ENCODE results near the gene ALKBH5. TPM values are rescaled to one million over a fixed set of nuclear protein-coding genes. Genes with fewer than 3 reads are reported as not detected.

Gene ALKBH5
- total RNA-seq, 1 experiment from 2014 or later: 97.8 TPM

DNA sequence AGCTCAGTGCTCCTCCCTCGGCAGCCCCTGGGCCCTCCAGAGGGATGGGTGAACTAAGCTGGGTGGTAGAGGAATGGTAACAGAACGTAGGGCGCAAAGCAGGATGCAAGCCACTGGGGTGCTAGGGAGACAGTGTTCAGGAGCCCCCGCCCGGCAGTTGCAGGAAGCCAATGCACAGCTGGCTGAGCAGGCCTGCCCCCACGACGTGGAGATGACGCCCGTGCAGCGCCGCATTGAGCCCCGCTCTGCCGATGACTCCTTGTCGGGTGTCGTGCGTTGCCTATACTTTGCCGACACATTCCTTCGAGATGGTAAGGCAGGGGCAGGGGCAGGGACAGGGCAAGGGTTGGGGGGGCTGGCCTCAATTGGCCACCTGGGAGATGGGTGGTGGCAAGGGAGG, 54.7 kb downstream of the ALKBH5 start (continued):
- TF ChIP-seq, protein P1, sequence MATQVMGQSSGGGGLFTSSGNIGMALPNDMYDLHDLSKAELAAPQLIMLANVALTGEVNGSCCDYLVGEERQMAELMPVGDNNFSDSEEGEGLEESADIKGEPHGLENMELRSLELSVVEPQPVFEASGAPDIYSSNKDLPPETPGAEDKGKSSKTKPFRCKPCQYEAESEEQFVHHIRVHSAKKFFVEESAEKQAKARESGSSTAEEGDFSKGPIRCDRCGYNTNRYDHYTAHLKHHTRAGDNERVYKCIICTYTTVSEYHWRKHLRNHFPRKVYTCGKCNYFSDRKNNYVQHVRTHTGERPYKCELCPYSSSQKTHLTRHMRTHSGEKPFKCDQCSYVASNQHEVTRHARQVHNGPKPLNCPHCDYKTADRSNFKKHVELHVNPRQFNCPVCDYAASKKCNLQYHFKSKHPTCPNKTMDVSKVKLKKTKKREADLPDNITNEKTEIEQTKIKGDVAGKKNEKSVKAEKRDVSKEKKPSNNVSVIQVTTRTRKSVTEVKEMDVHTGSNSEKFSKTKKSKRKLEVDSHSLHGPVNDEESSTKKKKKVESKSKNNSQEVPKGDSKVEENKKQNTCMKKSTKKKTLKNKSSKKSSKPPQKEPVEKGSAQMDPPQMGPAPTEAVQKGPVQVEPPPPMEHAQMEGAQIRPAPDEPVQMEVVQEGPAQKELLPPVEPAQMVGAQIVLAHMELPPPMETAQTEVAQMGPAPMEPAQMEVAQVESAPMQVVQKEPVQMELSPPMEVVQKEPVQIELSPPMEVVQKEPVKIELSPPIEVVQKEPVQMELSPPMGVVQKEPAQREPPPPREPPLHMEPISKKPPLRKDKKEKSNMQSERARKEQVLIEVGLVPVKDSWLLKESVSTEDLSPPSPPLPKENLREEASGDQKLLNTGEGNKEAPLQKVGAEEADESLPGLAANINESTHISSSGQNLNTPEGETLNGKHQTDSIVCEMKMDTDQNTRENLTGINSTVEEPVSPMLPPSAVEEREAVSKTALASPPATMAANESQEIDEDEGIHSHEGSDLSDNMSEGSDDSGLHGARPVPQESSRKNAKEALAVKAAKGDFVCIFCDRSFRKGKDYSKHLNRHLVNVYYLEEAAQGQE (IDR thresholded peaks at IDR 0.05; ENCODE audit: low read depth): no peak
- TF ChIP-seq SRF (IDR thresholded peaks at IDR 0.05; ENCODE audit: low read depth) (no peak), SIN3A (IDR thresholded peaks at IDR 0.05; ENCODE audit: low read depth) (no peak), EZH2phosphoT487 (IDR thresholded peaks at IDR 0.05; ENCODE audit: borderline replicate concordance) (no peak)
- TF ChIP-seq, protein P2, sequence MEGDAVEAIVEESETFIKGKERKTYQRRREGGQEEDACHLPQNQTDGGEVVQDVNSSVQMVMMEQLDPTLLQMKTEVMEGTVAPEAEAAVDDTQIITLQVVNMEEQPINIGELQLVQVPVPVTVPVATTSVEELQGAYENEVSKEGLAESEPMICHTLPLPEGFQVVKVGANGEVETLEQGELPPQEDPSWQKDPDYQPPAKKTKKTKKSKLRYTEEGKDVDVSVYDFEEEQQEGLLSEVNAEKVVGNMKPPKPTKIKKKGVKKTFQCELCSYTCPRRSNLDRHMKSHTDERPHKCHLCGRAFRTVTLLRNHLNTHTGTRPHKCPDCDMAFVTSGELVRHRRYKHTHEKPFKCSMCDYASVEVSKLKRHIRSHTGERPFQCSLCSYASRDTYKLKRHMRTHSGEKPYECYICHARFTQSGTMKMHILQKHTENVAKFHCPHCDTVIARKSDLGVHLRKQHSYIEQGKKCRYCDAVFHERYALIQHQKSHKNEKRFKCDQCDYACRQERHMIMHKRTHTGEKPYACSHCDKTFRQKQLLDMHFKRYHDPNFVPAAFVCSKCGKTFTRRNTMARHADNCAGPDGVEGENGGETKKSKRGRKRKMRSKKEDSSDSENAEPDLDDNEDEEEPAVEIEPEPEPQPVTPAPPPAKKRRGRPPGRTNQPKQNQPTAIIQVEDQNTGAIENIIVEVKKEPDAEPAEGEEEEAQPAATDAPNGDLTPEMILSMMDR (IDR thresholded peaks at IDR 0.05 in 2 of 3, conservative IDR thresholded peaks at IDR 0.05 in 1 of 3; ENCODE audit: borderline replicate concordance in 1 of 3, insufficient read depth in 1 of 3, low read depth in 2 of 3, low read length in 2 of 3): no peak
- TF ChIP-seq, protein P3, sequence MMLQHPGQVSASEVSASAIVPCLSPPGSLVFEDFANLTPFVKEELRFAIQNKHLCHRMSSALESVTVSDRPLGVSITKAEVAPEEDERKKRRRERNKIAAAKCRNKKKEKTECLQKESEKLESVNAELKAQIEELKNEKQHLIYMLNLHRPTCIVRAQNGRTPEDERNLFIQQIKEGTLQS (IDR thresholded peaks at IDR 0.05): no peak

DNA sequence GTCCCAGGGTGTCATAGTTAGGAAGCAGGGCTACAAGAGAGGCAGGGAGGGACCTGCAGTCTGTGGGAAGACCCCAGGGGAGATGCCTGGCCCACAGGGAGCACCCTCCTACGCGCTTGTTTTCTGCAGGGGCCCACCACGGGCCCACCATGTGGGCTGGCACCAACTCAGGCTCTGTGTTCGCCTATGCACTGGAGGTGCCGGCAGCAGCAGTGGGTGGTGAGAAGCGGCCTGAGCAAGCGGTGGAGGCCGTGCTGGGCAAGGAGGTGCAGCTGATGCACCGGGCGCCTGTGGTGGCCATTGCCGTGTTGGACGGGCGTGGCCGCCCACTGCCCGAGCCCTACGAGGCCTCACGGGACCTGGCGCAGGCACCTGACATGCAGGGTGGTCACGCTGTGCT, 56.8 kb downstream of the ALKBH5 start:
- peaks cover 4 to 7% of the 10 kb centered on the region in 2 experiments for H3K36me3 ChIP-seq (ENCODE audit: control insufficient read depth in 1 of 2, insufficient read depth in 2 of 2, low read length in 2 of 2)
- H3K9me3 ChIP-seq (ENCODE audit: control insufficient read depth in 1 of 2, insufficient read depth in 1 of 2, low read depth in 1 of 2, low read length in 2 of 2): no peaks in the 10 kb centered on the region
- CTCF ChIA-PET: no interaction called here
- no peaks in the 10 kb centered on the region for H3K9me2 ChIP-seq (ENCODE audit: insufficient read depth)
- DNase-seq (ENCODE audit: low read depth, low spot score) (no peak), ATAC-seq (no peak)
- intact Hi-C loops (cut with micrococcal nuclease): no loop called here
- TF ChIP-seq EZH2phosphoT487 (IDR thresholded peaks at IDR 0.05; ENCODE audit: borderline replicate concordance) (no peak), POLR2AphosphoS5 (IDR thresholded peaks at IDR 0.05; ENCODE audit: low read depth, low read length) (no peak), ELF1 (IDR thresholded peaks at IDR 0.05; ENCODE audit: borderline replicate concordance, low read depth) (no peak), RAD21 (IDR thresholded peaks at IDR 0.05; ENCODE audit: low read depth) (no peak), EZH2 (IDR thresholded peaks at IDR 0.05) (no peak)
- no peak overlapping the region for H3K9ac ChIP-seq (ENCODE audit: low read length)
- H3K4me1 ChIP-seq (ENCODE audit: control insufficient read depth in 1 of 2, insufficient read depth in 2 of 2, low read length in 2 of 2): peaks cover 0 to 7% of the 10 kb centered on the region in 2 experiments; a peak in 2 of 4 replicates
- H3K27me3 ChIP-seq (ENCODE audit: insufficient read depth, low read length): no peaks in the 10 kb centered on the region
- POLR2A ChIA-PET: no interaction called here
- no peak overlapping the region for H3K27ac ChIP-seq (ENCODE audit: low read depth, low read length)
- H3K4me2 ChIP-seq (ENCODE audit: low read length): no peak overlapping the region
- H3K79me2 ChIP-seq (ENCODE audit: insufficient read depth, low read length): no peaks in the 10 kb centered on the region
- H3K4me3 ChIP-seq (replicated peaks in 1 of 2; ENCODE audit: low read depth in 1 of 2, low read length in 2 of 2): no peak overlapping the region
- no peaks in the 10 kb centered on the region for H4K20me1 ChIP-seq (ENCODE audit: insufficient read depth)
- RAD21 ChIA-PET (ENCODE audit: low non-redundant PET in 1 of 2, low total read pairs in 2 of 2, uncharacterized antibody in 2 of 2, unreplicated experiment in 2 of 2): no interaction called here
- BruUV-seq (replicated peaks): no TSS peak
- no peak overlapping the region for H2AFZ ChIP-seq (ENCODE audit: low read depth, low read length, poor library complexity, severe bottlenecking)
